SU-DHL-6 (cell line): Measurements from ENCODE around the gene PITX3.

Experiments used
- EZH2phosphoT487 ChIP-seq: fragments of 200-600 bp; sonication (generic), shearing (Covaris generic); conservative IDR thresholded peaks from 2 replicates; pipeline ENCODE4 v1.6.1; 2018; ENCODE audit warnings: mild to moderate bottlenecking, antibody characterized with exemption, low read length, moderate library complexity, mixed read lengths
- TF ChIP-seq, protein P1 (sequence below): fragments of 200-600 bp; sonication (generic); IDR thresholded peaks from one replicate; pipeline ENCODE4 v1.5.1; 2017; ENCODE audit warnings: antibody characterized with exemption, mild to moderate bottlenecking, low read length, moderate library complexity; ENCODE audit not compliant: insufficient read depth, poor library complexity, severe bottlenecking

DNA sequence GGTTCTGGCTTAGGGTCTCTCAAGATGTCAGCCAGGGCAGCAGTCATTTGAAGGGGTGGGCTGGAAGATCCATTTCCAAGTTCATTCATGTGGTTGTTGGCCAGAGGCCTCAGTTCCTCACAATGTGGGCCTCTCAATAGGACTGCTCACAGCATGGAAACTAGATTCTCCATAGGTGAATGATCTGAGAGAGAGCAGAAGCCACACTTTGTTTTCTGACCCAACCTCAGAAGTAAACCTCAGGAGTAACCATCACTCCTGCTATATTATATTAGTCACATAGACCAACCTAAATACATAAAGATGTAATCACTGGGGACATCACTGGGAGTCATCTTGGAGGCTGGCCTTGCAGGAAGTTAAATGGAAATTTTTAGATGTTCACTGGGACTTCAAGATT lies 46.2 kb upstream of the PITX3 start:
- TF ChIP-seq, protein P1, sequence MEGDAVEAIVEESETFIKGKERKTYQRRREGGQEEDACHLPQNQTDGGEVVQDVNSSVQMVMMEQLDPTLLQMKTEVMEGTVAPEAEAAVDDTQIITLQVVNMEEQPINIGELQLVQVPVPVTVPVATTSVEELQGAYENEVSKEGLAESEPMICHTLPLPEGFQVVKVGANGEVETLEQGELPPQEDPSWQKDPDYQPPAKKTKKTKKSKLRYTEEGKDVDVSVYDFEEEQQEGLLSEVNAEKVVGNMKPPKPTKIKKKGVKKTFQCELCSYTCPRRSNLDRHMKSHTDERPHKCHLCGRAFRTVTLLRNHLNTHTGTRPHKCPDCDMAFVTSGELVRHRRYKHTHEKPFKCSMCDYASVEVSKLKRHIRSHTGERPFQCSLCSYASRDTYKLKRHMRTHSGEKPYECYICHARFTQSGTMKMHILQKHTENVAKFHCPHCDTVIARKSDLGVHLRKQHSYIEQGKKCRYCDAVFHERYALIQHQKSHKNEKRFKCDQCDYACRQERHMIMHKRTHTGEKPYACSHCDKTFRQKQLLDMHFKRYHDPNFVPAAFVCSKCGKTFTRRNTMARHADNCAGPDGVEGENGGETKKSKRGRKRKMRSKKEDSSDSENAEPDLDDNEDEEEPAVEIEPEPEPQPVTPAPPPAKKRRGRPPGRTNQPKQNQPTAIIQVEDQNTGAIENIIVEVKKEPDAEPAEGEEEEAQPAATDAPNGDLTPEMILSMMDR = no peak
- TF ChIP-seq EZH2phosphoT487 = no peak
